ENCODE data around the gene MSI2.

DNA sequence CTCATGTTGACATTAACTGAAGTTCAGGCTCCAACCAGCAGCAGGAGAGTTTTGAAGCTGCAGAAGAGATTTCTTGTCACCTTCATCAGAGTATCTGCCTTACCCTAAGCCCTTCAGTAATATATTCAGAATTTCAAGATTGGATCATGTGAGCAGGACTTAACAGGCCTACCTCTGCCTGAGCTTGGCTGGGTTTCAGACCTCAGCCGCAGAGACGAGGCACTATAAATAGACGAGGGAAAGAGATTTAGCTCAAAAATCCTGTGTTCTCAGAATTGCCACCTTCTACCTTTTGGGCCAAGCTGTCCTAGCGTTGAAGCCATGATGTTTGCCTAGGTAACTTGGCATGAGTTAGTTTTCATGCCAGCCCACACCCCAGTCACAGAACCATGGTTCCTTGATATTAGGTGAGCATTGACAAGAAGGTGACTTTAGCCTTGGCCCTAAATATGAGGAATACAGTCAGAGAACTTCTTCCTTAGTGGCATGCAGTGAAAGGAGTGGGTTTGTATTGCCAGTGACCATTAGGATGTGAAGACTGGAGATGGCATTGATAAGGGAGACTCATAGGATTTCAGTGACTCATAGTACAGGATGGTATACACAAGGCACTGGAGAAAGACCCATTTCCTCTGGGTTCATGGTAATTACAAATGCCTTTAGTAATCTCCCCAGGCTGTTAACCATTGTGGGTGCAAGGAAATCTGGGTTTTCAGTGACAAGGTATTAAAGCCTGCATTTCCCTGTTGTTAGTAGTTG, 224.3 kb downstream of the MSI2 start:
- TF ChIP-seq, protein P1, sequence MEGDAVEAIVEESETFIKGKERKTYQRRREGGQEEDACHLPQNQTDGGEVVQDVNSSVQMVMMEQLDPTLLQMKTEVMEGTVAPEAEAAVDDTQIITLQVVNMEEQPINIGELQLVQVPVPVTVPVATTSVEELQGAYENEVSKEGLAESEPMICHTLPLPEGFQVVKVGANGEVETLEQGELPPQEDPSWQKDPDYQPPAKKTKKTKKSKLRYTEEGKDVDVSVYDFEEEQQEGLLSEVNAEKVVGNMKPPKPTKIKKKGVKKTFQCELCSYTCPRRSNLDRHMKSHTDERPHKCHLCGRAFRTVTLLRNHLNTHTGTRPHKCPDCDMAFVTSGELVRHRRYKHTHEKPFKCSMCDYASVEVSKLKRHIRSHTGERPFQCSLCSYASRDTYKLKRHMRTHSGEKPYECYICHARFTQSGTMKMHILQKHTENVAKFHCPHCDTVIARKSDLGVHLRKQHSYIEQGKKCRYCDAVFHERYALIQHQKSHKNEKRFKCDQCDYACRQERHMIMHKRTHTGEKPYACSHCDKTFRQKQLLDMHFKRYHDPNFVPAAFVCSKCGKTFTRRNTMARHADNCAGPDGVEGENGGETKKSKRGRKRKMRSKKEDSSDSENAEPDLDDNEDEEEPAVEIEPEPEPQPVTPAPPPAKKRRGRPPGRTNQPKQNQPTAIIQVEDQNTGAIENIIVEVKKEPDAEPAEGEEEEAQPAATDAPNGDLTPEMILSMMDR (IDR thresholded peaks at IDR 0.05): no peak
- TF ChIP-seq POLR2A (IDR thresholded peaks at IDR 0.05): no peak

All from gastroesophageal sphincter (tissue), 3 donors.